Left renal pelvis (tissue), 4 donors: ENCODE data around the gene RPRD1B. TPM values are rescaled to one million over a fixed set of nuclear protein-coding genes. Genes with fewer than 3 reads are reported as not detected.

Source experiments
- DNase-seq, 4 donors: peaks; one replicate each; pipeline ENCODE4 v3.0.0-alpha.2; 2013; ENCODE audit warnings: low read depth in 4 of 4, low spot score in 3 of 4
- polyA plus RNA-seq, 4 donors: library from polyadenylated mRNA; unstranded; fragments of 120-200 nt; gene quantifications; one replicate each; pipeline ENCODE4 v1.2.1, GENCODE V29; 2013; ENCODE audit not compliant: insufficient read length in 4 of 4

Gene RPRD1B
- polyA plus RNA-seq, 4 donors, result 32.3 to 40.6 (median 38.7) TPM

DNA sequence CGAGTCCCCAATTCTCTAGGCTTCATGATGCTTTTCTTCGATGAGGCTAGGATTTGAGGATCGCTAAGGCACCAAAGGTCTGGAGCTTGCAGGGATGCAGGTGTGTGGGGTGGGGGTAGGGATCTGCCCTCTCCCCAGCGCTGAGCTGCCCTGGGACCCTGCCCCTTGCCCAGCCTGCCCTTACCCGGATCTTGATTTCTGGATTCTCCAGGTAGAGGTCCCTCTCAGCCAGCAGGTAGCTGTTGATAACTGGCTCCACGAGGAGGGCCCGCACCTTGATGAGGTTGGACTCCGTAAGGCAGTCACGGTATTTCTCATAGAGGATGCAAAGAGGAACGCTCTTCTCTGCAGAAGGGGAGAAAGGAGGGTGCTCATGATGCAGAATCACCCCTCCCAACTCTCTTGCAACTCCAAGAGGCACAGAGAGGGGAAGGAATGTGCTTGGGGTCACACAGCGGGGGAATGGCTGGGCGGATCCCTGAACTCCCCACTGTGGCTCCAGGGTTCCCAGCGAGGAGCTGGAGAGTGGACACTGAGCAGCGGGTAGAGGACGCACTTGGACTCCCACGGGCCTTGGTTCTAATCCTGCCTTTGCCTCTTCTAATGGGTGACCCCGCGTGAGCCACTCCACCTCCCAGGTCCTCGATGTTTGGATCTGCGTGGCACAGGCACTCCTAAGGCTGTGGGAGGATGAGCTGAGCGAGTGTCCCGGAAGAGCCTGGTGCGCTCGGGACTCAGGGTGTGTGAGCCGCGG is 98.8 kb downstream of the RPRD1B start:
- no peak for DNase-seq

GRCh38 chr20:38132910-38133501 is 99.5 kb downstream of the RPRD1B start:
- no peak for DNase-seq

DNA sequence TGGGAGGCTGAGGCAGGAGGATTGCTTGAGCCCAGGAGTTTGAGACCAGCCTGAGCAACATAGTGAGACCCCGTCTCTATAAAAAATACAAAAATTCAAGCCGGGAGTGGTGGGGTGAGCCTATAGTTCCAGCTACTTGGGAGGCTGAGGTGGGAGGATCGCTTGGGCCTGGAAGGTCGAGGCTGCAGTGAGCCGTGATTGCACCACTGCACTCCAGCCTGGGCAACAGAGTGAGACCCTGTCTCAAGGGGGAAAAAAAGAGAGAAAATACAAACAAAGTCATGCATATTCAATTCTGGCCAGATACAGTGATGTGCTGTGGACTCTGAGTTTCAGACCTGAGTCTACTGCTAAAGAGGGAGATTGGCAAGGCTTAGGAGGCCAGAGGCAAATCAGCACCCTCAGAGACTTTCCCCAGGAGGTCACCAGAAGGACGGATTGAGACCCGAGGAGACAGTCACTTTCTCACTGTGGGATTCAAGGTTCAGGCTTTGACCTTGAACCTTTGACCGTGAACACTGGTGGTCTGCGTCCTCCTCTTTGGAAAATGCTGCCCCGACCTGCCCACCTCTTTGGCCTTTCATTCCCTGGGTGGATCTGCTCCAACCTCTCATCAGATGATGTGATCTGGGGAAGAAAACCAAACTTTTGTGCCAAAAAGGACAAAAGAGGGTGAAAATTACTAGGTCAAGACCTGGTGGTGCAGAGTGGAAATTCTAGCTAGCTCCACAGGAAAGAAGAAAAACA is 100.3 kb downstream of the RPRD1B start:
- no peak for DNase-seq

- DNase-seq, result no peak
Measured at GRCh38 chr20:38134427-38135270, 101.1 kb downstream of the RPRD1B start.

DNA sequence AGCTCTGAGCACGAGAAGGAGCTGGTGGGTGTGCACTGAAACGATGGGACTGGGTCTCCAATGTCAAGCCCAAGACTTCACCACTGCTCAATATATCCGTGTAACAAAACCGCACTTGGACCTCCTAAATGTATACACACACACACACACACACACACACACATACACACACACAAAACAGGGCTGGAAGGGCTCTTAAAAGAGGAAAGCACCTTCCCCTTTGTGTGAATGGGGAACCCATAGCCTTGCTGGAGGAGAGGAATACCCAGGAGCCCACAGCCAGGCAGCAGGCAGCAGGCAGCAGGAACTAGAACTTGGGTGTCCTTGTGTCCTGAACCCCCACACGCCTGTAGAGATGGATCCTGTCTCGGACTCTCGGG is 101.7 kb downstream of the RPRD1B start:
- no peak for DNase-seq

- no peak for DNase-seq
Measured at GRCh38 chr20:38135651-38136420, 102.3 kb downstream of the RPRD1B start.

GRCh38 chr20:38136421-38137245 is 103.1 kb downstream of the RPRD1B start:
- no peak for DNase-seq

- DNase-seq, result no peak
Measured at GRCh38 chr20:38137441-38138037, 104.0 kb downstream of the RPRD1B start.

DNA sequence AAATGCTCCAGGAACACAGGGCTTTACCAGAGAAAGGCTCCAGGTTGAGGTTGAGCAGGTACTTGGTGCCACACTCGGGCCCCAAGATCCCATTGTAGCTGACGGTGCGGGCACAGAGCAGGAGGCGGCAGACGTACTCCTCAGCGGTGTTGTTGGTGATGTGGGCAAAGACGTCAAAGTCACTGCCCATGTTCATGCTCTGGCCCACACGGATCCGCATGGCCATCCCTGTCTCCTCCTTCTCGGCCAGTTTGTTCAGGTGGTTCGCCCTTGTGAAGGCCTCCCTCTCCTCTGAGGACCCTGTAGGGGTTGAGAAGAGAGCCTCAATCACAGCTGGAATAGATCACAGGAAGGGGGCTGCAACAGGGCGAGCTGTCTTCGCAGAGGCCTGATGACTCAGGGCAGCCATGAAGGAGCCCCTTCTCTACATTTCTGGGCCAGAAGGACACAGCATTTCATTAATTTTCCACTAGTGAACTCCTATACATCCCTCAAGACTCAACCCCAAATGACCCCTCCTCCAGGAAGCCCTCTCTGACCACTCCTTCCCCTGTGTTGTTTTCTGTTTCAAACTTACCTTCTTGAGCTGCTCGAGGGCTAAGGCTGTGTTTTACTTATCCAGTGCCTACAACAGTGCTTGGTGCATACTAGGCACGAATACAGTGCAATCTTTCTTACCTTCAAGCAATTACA is 104.7 kb downstream of the RPRD1B start:
- DNase-seq, result no peak

DNA sequence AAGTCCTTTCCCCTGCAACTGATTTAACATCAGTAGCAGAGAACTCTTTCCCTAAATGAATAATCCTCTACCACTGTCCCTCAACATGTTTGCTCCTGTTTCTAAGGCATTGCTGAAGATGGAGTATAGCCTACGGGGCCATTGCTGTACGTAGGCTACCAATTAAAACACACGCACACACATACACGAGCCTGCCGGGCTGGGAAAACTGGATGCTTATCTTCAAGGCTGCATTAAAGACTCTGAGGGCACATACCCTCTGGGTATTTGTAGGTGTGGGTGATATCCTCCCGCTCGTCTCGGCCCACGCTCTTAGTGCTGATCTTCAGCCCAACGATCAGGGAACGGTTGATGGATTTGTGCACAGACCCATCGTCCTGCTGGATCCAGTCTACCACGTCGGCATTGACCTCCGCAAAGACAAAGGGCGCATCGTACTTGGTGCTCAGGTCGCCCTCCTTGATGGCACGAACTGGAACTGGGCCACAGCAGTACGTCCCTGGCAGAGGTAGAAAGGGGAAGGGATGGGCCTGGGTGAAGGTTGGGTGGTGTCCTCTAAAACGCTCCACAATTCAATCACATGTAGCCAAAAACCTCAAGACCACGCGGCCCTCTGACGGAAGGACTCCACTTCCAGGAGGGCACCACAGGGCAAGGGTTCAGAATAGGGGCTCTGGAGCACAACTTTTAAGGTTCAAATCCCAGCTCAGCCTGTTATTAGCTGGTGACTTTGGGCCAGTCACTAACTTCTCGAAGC is 105.8 kb downstream of the RPRD1B start:
- no peak for DNase-seq

DNA sequence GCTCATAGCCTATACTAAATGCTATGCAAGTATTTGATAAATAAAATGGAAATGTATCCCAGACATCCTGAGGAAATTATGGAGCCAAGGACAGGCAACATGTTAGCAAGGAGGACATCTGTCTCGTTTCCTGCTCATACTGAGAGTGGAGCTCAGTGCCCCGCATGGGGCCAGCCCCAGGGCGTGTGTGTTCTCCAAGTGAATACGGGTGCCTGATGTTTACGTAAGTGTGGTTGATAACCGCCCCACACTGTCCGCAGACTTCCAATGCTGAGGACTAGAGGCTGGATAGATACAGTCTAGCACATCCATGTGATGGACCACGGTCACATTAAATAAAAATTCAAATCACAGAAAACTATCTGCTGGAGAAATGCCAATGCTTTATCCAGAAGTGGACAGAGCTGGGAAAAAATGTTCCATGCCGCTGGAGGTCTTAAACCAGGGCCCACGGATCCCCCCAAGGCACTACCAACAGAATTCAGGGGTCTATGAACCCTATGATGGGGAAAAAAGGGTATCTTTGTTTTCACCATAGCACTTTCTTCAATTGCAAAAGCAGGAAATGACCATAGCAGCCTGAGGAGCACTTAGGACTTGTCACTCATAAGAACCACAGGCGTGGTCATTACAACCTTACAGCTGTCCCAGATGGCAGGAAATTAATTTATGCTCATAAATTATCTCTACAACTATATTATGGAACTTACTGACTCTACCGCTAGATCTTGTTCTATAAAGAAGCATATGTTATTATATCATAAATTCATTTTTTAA is 106.6 kb downstream of the RPRD1B start:
- DNase-seq, result no peak

- DNase-seq, result no peak
Measured at GRCh38 chr20:38141204-38141888, 107.8 kb downstream of the RPRD1B start.
